Lower leg skin (tissue), 4 donors: ENCODE data around the gene MED29. TPM values are rescaled to one million over a fixed set of nuclear protein-coding genes. Genes with fewer than 3 reads are reported as not detected.

Experiments
- DNase-seq, 2 donors: peaks; one replicate each; pipeline ENCODE4 v3.0.0-alpha.2; 2019; ENCODE audit warnings: low spot score in 2 of 2
- H3K4me3 ChIP-seq: fragments of 200-600 bp; sonication (generic); 2 replicates; pipeline ENCODE4 v1.5.1; 2017; ENCODE audit warnings: mild to moderate bottlenecking, low read depth; ENCODE audit not compliant: poor library complexity, severe bottlenecking
- POLR2A ChIP-seq, 2 donors: fragments of 450-650 bp; IDR thresholded peaks; one replicate each; pipeline ENCODE4 v1.6.1; 2016 to 2017; ENCODE audit warnings: antibody characterized with exemption in 2 of 2, mild to moderate bottlenecking in 1 of 2, moderate library complexity in 1 of 2
- WGBS, 2 donors: methylation state at CpG; one replicate each; pipeline ENCODE4 v1.1.5; 2018; 5-methylcytosine and 5-hydroxymethylcytosine counted together
- intact Hi-C: fragments of 100-400 bp; cut with DNase I; formaldehyde crosslinking; loops from one replicate; pipeline ENCODE4 v1.15.0; 2023; ENCODE audit warnings: low total_unique reads
- total RNA-seq, 4 donors: library from RNA; depleted of rRNA; stranded (reverse); fragments of >200 nt; gene quantifications; one replicate each; pipeline ENCODE4 v1.1.0, GENCODE V29; 2016
- TF ChIP-seq, protein P1 (sequence below), 3 donors: fragments of 450-650 bp; IDR thresholded peaks; one replicate each; pipeline ENCODE4 v1.5.1; 2016; ENCODE audit warnings: antibody characterized with exemption in 3 of 3, mild to moderate bottlenecking in 3 of 3, moderate library complexity in 2 of 3

The MED29 gene
- total RNA-seq, 4 donors from 2014 or later: 30.3 to 35.8 (median 33.3) TPM

DNA sequence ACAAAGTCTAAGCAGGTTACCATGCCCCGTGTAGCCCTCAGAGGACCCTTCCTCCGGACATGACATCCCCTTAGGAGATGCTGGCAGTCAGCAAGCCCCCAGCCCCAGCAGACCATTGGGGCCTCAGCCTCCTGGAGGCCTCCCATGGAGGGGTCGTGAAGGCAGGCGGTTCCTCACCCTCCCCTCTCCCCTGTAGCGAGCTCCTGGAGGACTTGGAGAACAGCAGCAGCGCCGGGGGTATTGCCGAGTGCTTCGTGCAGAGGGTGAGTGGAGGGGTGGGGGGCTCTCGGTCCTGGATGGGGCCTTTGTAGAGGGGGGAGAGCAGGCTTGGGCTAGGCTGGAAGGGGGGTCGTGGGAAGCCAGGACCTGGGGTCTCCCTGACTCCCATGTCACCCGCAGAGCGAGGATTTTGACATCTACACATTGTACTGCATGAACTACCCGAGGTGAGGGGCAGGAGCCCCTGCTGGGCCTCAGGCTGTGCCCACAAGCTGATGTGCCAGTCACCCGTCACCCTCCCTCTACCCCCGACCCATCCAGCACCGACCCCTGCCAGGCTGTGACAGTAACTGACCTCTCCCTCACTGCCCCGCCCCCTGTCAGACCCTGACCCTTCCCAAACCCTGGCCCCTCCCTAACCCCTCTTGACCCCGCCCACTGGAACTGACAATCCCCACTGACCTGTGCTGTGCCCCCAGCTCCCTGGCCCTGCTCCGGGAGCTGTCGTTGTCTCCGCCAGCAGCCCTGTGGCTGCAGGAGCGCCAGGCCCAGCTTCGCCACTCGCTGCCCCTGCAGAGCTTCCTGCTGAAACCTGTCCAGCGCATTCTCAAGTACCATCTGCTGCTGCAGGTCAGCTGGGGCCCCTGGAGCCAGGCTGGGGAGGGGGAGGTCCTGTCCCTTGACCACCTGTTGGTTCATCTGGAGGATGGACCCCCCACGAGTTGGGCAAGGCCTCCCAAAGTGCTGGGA is 25.3 kb downstream of the MED29 start:
- DNase-seq: no peak
- WGBS, 2 donors: 82 to 85% methylated on average over 27 of the region's 27 CpGs
- intact Hi-C loops: no loop called here
- no peak overlapping the region for H3K4me3 ChIP-seq
- no peak for TF ChIP-seq POLR2A (IDR thresholded peaks at IDR 0.05)
- TF ChIP-seq, protein P1, sequence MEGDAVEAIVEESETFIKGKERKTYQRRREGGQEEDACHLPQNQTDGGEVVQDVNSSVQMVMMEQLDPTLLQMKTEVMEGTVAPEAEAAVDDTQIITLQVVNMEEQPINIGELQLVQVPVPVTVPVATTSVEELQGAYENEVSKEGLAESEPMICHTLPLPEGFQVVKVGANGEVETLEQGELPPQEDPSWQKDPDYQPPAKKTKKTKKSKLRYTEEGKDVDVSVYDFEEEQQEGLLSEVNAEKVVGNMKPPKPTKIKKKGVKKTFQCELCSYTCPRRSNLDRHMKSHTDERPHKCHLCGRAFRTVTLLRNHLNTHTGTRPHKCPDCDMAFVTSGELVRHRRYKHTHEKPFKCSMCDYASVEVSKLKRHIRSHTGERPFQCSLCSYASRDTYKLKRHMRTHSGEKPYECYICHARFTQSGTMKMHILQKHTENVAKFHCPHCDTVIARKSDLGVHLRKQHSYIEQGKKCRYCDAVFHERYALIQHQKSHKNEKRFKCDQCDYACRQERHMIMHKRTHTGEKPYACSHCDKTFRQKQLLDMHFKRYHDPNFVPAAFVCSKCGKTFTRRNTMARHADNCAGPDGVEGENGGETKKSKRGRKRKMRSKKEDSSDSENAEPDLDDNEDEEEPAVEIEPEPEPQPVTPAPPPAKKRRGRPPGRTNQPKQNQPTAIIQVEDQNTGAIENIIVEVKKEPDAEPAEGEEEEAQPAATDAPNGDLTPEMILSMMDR (IDR thresholded peaks at IDR 0.05): no peak

DNA sequence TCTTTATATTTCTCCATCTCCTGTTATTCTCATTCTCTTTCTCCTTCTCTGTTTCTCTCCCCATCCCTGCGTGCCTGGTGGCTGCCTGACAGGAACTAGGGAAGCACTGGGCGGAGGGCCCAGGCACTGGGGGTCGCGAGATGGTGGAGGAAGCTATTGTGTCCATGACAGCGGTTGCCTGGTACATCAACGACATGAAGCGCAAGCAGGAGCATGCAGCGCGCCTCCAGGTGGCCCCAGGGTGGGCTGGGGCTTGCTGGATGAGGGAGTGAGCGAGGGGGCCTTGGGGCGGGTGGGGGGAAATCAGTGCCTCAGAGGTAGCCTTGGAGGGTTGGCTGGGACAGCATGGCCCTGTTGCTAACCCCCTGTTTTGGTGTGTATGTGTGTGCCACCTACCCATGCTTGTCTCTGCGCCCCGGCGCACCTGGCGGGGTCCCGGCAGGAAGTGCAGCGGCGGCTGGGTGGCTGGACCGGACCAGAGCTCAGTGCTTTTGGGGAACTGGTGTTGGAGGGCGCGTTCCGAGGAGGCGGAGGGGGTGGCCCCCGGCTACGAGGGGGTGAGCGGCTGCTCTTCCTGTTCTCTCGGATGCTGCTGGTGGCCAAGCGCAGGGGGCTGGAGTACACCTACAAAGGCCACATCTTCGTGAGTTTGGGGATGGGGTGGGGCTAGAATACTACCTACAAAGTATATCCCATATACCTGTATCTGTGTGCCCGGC is 26.4 kb downstream of the MED29 start:
- no peak for DNase-seq
- intact Hi-C loops: no loop called here
- WGBS, 2 donors: 87 to 90% methylated on average over 29 to 30 of the region's 30 CpGs
- H3K4me3 ChIP-seq: no peak overlapping the region
- no peak for TF ChIP-seq POLR2A (IDR thresholded peaks at IDR 0.05)
- TF ChIP-seq, protein P1 (IDR thresholded peaks at IDR 0.05): no peak

DNA sequence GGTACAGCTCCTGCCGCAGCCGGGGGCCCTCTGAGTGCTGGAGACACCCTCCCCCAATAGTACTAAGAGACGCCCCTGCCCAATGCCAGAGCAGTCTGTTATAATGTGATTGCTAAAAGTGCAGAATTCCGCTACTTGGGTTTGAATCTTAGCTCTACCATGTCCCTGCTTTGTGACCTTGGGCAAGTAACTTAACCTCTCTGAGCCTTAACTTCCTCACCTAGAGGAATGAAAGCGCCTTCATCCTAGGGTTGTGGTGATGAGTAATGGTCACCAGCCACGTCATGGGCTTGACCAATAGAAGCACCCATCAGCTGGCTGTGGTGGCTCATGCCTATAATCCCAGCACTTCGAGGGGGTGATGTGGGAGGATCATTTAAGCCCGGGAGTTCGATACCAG is 27.8 kb downstream of the MED29 start:
- WGBS, 2 donors: 89 to 96% methylated on average over 9 of the region's 9 CpGs
- intact Hi-C loops: no loop called here
- no peak for DNase-seq
- no peak overlapping the region for H3K4me3 ChIP-seq
- TF ChIP-seq POLR2A (IDR thresholded peaks at IDR 0.05): no peak
- TF ChIP-seq, protein P1 (IDR thresholded peaks at IDR 0.05): no peak

DNA sequence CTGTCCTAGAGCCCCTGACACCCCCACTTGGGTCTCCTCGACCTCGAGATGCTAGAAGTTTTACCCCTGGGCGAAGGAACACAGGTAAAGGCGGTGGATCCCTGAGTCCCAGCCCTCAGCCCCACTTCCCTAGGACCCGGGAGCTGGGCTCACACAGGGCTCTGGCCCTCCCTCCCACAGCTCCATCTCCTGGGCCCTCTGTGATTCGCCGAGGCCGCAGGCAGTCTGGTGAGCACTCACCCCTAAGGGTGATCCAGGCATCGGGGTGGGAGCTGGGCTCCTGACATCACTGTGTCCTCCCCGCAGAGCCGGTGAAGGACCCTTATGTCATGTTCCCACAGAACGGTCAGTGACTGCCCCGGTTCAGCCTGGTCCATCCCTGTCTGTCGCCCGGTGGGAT is 29.6 kb downstream of the MED29 start:
- DNase-seq: no peak
- 90 to 91% methylated on average over 11 to 15 of the region's 15 CpGs for WGBS, 2 donors
- no peak overlapping the region for H3K4me3 ChIP-seq
- no peak for TF ChIP-seq POLR2A (IDR thresholded peaks at IDR 0.05)
- TF ChIP-seq, protein P1 (IDR thresholded peaks at IDR 0.05): no peak
- intact Hi-C loops: no loop called here

DNA sequence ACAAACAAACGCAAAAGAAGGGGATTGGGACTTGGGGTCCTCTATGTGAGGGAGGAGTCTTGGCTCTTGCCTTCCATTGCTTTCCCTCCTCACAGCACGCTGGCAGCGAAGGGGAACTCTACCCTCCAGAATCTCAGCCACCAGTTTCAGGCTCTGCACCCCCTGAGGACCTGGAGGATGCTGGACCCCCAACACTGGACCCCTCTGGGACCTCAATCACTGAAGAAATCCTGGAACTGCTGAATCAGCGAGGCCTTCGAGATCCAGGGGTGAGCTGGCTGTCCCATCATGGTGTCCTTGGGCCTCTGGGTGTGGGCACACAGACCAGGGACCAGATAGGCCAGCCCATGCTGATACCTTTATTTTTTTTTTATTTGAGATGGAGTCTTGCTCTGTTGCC is 30.8 kb downstream of the MED29 start:
- intact Hi-C loops: no loop called here
- TF ChIP-seq, protein P1 (IDR thresholded peaks at IDR 0.05): no peak
- no peak for TF ChIP-seq POLR2A (IDR thresholded peaks at IDR 0.05)
- no peak overlapping the region for H3K4me3 ChIP-seq
- no peak for DNase-seq
- 92 to 95% methylated on average over 5 of the region's 5 CpGs for WGBS, 2 donors
